Caco-2 (cell line): Measurements from ENCODE around the gene CDC42EP2. TPM values are rescaled to one million over a fixed set of nuclear protein-coding genes. Genes with fewer than 3 reads are reported as not detected.

Source experiments
- BruUV-seq: library from RNA; stranded (reverse); fragments of 400-500 nt; replicated peaks from 2 replicates; lab custom pipeline; 2021; lab: Mats Ljungman, UMichigan
- CTCF ChIA-PET: fragments of 300-600 bp; sonication (Branson Sonifier 250); formaldehyde crosslinking; loops from one replicate; lab custom pipeline; 2022; ENCODE audit warnings: antibody characterized with exemption; lab: Charles Lee
- POLR2A ChIA-PET: fragments of 300-600 bp; sonication (Branson Sonifier 250); formaldehyde crosslinking; loops from one replicate; lab custom pipeline; 2022; ENCODE audit warnings: antibody characterized with exemption; lab: Charles Lee
- DNase-seq, 2 experiments: peaks; one replicate each; pipeline versions ENCODE4 v3.0.0 to v3.0.0-alpha.2; 2020 to 2022
- H3K27me3 ChIP-seq: replicated peaks from 2 replicates; pipeline ENCODE4 v1.6.0; 2011; ENCODE audit warnings: low read length; ENCODE audit not compliant: control insufficient read depth, insufficient read depth
- H3K36me3 ChIP-seq: 2 replicates; pipeline ENCODE4 v1.5.1; 2011; ENCODE audit warnings: low read length; ENCODE audit not compliant: control insufficient read depth, insufficient read depth
- H3K4me1 ChIP-seq: fragments of 250-450 bp; sonication (Bioruptor Pico); 2 replicates; pipeline ENCODE4 v1.5.1; 2020; ENCODE audit warnings: mild to moderate bottlenecking
- H3K4me3 ChIP-seq: 2 replicates; pipeline ENCODE4 v1.5.1; 2011; ENCODE audit warnings: low read depth, mild to moderate bottlenecking, control low read depth, low read length
- H3K9me3 ChIP-seq: fragments of 250-450 bp; sonication (Bioruptor Pico); 2 replicates; pipeline ENCODE4 v1.5.1; 2020; ENCODE audit warnings: mild to moderate bottlenecking, moderate library complexity
- H3K27ac Mint-ChIP-seq: one replicate; pipeline ENCODE4 v1.8.0; 2022; ENCODE audit warnings: mixed read lengths; ENCODE audit not compliant: unreplicated experiment
- H3K27me3 Mint-ChIP-seq: one replicate; pipeline ENCODE4 v1.8.0; 2022; ENCODE audit warnings: mixed read lengths; ENCODE audit not compliant: insufficient read depth, unreplicated experiment
- H3K36me3 Mint-ChIP-seq: one replicate; pipeline ENCODE4 v1.8.0; 2022; ENCODE audit warnings: mild to moderate bottlenecking, mixed read lengths; ENCODE audit not compliant: insufficient read depth, unreplicated experiment
- H3K4me1 Mint-ChIP-seq: one replicate; pipeline ENCODE4 v1.8.0; 2022; ENCODE audit warnings: low read depth, mixed read lengths; ENCODE audit not compliant: unreplicated experiment
- H3K4me3 Mint-ChIP-seq: one replicate; pipeline ENCODE4 v1.8.0; 2022; ENCODE audit warnings: mild to moderate bottlenecking, moderate library complexity, mixed read lengths; ENCODE audit not compliant: unreplicated experiment
- H3K9me3 Mint-ChIP-seq: one replicate; pipeline ENCODE4 v1.8.0; 2022; ENCODE audit warnings: mixed read lengths; ENCODE audit not compliant: unreplicated experiment
- intact Hi-C: fragments of 100-400 bp; cut with micrococcal nuclease; formaldehyde crosslinking; loops from one replicate; pipeline ENCODE4 v1.10.0; 2022; ENCODE audit not compliant: unreplicated experiment
- total RNA-seq: library from RNA; stranded (reverse); gene quantifications from 2 replicates; pipeline ENCODE4 v1.2.3, GENCODE V29; 2022
- TF ChIP-seq, protein P1 (sequence below), 2 experiments: fragments of 200-600 bp in 1 of 2; IDR thresholded peaks; 1 replicate in 1 of 2; 2 replicates in 1 of 2; pipeline versions ENCODE4 v1.5.1 to v1.8.0; 2011 to 2022; ENCODE audit warnings: antibody characterized with exemption in 1 of 2, control low read depth in 1 of 2, inconsistent platforms in 1 of 2, low read depth in 1 of 2, low read length in 1 of 2, mild to moderate bottlenecking in 1 of 2, moderate library complexity in 1 of 2; ENCODE audit not compliant: insufficient read depth in 1 of 2, severe bottlenecking in 1 of 2, unreplicated experiment in 1 of 2

Gene CDC42EP2
- total RNA-seq, 1 experiment from 2014 or later: 38.0 TPM

DNA sequence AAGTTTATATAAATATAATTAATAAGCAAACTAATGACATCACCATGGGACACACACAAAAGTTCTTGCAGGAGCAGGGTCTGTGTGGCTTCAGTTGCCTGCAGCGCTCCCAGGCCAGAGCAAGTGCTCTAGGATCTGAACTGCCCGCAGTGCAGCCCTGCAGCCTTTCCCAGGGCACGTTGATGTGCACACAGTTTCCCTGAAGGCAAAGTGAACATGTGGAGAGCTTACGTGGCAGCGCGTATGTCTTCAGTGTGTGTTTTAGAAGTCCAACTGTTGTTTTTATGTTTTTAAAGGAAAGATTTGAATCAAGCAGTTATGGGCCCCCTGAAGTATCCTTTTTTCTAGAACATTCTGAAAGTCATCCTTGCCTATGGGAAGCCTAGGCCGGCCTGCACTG lies 38.7 kb downstream of the CDC42EP2 start:
- H3K36me3 Mint-ChIP-seq: peaks cover 61% of the 10 kb centered on the region
- POLR2A ChIA-PET: no interaction called here
- no peaks in the 10 kb centered on the region for H3K9me3 ChIP-seq
- CTCF ChIA-PET: interaction anchor here (0.6 to 1.6 kb wide), 7 partner anchors 14 to 136 kb away, joined by 3 to 8 read pairs (median 5); partner anchors contain the start of genes CDC42EP2 and DPF2
- peak overlapping the region; percentile 94 for H3K4me3 Mint-ChIP-seq
- H3K4me1 Mint-ChIP-seq: peaks cover 37% of the 10 kb centered on the region
- H3K36me3 ChIP-seq: peaks cover 3% of the 10 kb centered on the region
- H3K4me1 ChIP-seq: peaks cover 26% of the 10 kb centered on the region
- TF ChIP-seq, protein P1, sequence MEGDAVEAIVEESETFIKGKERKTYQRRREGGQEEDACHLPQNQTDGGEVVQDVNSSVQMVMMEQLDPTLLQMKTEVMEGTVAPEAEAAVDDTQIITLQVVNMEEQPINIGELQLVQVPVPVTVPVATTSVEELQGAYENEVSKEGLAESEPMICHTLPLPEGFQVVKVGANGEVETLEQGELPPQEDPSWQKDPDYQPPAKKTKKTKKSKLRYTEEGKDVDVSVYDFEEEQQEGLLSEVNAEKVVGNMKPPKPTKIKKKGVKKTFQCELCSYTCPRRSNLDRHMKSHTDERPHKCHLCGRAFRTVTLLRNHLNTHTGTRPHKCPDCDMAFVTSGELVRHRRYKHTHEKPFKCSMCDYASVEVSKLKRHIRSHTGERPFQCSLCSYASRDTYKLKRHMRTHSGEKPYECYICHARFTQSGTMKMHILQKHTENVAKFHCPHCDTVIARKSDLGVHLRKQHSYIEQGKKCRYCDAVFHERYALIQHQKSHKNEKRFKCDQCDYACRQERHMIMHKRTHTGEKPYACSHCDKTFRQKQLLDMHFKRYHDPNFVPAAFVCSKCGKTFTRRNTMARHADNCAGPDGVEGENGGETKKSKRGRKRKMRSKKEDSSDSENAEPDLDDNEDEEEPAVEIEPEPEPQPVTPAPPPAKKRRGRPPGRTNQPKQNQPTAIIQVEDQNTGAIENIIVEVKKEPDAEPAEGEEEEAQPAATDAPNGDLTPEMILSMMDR (IDR thresholded peaks at IDR 0.05; ENCODE audit: insufficient read depth in 1 of 2, low read depth in 1 of 2, low read length in 1 of 2, severe bottlenecking in 1 of 2, unreplicated experiment in 1 of 2): no peak
- peak overlapping the region; percentile 87 for H3K27ac Mint-ChIP-seq
- intact Hi-C loops: no loop called here
- no peak overlapping the region for H3K4me3 ChIP-seq
- H3K27me3 Mint-ChIP-seq: no peaks in the 10 kb centered on the region
- DNase-seq: no peak
- H3K9me3 Mint-ChIP-seq: no peaks in the 10 kb centered on the region
- H3K27me3 ChIP-seq: no peaks in the 10 kb centered on the region
- BruUV-seq: TSS peak; percentile 32

DNA sequence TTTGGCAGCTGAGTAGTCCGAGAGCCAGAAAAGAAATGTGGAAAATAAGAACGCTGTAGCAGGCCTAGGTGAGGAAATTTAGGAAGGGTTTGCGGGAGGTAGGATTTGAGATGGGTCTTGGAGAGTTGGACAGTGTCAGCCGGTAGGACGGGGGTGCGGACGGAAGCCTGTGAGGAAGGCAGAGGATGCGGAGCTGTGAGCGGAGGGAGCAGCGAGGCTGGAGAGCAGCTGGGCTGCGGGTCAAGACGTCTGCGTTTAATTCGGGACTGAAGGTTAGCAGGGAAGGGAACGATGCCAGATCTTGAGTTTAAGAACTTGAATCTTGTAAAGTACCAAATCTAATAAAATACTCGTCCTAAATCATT lies 39.2 kb downstream of the CDC42EP2 start:
- Mint-ChIP-seq H3K4me1 (peaks cover 38% of the 10 kb centered on the region), H3K27ac (peak overlapping the region; percentile 87), H3K27me3 (no peaks in the 10 kb centered on the region), H3K36me3 (peaks cover 56% of the 10 kb centered on the region), H3K9me3 (no peaks in the 10 kb centered on the region), H3K4me3 (peak overlapping the region; percentile 94)
- TF ChIP-seq, protein P1 (IDR thresholded peaks at IDR 0.05; ENCODE audit: insufficient read depth in 1 of 2, low read depth in 1 of 2, low read length in 1 of 2, severe bottlenecking in 1 of 2, unreplicated experiment in 1 of 2): no peak
- no peak for DNase-seq
- peaks cover 1% of the 10 kb centered on the region for H3K36me3 ChIP-seq
- H3K4me1 ChIP-seq: peaks cover 28% of the 10 kb centered on the region
- H3K27me3 ChIP-seq: no peaks in the 10 kb centered on the region
- peak overlapping the region; percentile 55 for H3K4me3 ChIP-seq
- POLR2A ChIA-PET: interaction anchor here (0.5 kb wide), 1 partner anchor 40 kb away, joined by 3 read pairs; no protein-coding TSS in a partner anchor
- BruUV-seq: no TSS peak
- intact Hi-C loops: loop anchor here (1.0 kb wide), 1 partner anchor 21 kb away; the partner anchor contains the start of gene DPF2
- CTCF ChIA-PET: interaction anchor here (0.6 to 1.6 kb wide), 6 partner anchors 13 to 283 kb away, joined by 3 to 8 read pairs (median 4); partner anchors contain the start of gene DPF2
- no peaks in the 10 kb centered on the region for H3K9me3 ChIP-seq

DNA sequence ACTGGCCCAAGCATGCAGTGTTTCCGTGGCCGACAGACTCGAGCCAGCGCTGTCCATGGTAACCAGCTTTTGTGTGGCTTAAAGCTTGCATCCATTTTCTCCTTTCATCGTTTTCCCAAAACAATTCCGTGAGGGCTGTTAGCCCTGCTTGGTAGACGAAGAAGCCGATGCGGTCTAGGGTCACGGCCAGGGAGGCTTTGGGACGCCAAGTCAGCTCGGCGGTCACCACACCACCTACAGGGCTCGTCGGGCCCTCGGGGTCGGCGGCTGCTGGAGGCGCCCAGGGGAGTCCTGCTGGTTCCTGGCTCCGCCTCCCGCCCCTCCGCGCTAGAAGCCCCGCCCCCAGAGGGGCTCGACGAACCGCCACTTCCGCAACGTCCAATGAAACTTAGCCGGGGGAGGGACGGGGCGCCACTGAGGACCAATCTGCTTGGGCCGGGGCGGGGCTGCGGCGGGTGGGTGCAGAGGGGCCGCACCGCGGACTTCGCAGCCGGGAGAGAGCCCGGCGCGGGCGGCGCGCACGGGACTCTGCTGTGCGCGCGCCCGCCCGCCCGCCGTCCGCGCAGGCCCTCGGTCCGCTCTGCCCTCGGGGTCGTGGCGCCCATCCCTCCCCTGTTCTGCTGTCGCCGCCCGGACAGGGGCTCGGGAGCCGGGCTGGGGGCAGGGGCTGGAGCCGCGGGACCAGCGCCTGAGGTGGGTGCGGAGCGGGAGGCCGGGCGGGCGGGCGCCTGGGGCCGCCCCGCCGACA lies 39.8 kb downstream of the CDC42EP2 start, which contains the start of gene TIGD3:
TIGD3 (plus strand) TSS at position 487 of the 748 bp plus-strand sequence. CDS start 1,058 bp downstream, outside the sequence.
- no TSS peak for BruUV-seq
- TF ChIP-seq, protein P1 (IDR thresholded peaks at IDR 0.05; ENCODE audit: insufficient read depth in 1 of 2, low read depth in 1 of 2, low read length in 1 of 2, severe bottlenecking in 1 of 2, unreplicated experiment in 1 of 2): no peak
- no peaks in the 10 kb centered on the region for H3K27me3 ChIP-seq
- peaks cover 28% of the 10 kb centered on the region for H3K4me1 ChIP-seq
- intact Hi-C loops: loop anchor here (1.0 kb wide), 1 partner anchor 21 kb away; the partner anchor contains the start of gene DPF2
- Mint-ChIP-seq H3K4me1 (peaks cover 38% of the 10 kb centered on the region), H3K9me3 (no peaks in the 10 kb centered on the region), H3K36me3 (peaks cover 50% of the 10 kb centered on the region), H3K4me3 (peak within 1 kb of the TSS; percentile 94), H3K27me3 (no peaks in the 10 kb centered on the region), H3K27ac (peak within 1 kb of the TSS; percentile 87)
- H3K9me3 ChIP-seq: no peaks in the 10 kb centered on the region
- CTCF ChIA-PET: interaction anchor here (0.5 to 1.6 kb wide), 7 partner anchors 12 to 284 kb away, joined by 3 to 8 read pairs (median 4); partner anchors contain the start of gene DPF2
- peak within 1 kb of the TSS; percentile 62 for H3K4me3 ChIP-seq
- DNase-seq: peak; percentile 98 to 99
- POLR2A ChIA-PET: interaction anchor here (0.5 kb wide), 1 partner anchor 40 kb away, joined by 3 read pairs; no protein-coding TSS in a partner anchor
- H3K36me3 ChIP-seq: peaks cover 1% of the 10 kb centered on the region
